ENCODE results near the gene RNF144A.

RNF144A gene

DNA sequence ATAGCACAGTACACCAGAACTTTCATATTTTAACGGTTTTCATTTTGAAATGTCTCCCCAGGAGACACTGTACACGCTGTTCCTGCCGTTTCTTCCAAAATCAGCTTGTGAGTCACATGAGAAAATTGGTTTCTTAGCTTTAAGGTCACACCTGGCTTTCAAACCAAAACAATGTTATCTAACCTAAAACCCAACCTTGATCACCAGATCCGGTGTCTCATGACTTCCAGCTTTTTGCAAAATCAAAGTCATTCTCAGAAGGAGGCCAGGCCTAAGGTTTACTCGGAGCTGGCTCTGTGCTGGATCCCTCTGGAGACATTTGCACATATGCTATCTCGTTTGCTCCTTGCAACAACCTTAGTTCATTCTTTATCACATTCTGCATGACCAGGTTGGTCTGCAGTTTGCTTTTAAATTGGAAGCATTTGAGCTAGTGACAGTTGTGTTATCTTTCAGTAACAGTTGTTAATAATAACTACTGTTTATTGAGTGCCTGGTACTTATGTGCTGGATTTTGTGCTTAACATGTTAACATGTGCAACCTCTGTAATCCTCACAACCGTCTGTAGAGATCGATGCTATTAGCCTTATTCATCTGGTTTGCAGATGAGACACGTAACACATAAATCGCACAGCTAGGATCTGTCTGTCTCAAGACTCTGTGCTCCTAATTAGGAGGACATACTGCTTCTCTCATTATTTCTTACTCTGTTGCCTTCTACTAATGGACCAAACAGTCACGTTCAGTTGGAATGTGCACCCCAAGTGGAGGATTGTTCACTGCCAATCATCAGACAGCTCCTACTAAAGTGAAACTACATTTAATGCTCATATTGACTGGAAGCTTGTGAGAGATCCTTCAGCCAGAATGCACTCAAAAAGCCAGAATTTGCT, 105.5 kb downstream of the RNF144A start:
- DNase-seq (ENCODE audit: low read depth), result no peak

DNA sequence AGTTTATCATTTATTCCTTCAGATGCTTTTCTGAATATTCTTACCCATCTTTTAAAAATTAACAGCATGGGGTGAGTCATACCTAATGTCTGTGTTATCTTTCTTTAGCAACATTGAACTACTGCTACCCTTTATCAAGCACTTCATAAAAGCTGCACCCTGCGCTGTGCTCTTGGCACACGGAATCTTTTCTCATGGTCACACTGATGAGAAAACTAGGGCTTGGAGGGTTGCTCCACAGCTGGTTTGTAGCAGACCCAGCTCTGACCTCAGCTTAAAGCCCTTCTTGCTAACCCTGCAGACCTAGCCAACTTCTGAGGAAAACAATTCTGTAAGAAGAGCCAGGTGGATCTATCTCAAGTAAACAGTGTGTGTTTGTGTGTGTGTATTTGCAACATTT, 106.3 kb downstream of the RNF144A start:
- DNase-seq (ENCODE audit: low read depth), result no peak

DNA sequence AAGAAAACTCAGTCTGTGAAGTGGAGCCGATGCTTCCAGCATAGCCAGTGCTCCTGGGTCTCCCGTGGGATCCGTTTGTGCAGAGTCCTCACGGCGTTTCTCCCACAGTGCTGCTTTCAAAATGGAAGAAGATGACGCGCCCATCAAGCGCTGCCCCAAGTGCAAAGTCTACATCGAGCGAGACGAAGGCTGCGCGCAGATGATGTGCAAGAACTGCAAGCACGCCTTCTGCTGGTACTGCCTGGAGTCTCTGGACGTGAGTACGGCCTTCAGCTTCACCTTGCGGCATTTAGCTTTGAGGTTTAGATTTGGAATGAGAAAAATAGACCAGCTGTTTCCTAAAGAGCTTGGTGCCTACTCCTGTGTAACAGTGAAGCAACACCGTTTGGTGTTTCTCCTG, 107.0 kb downstream of the RNF144A start:
- no peak for DNase-seq (ENCODE audit: low read depth)

DNA sequence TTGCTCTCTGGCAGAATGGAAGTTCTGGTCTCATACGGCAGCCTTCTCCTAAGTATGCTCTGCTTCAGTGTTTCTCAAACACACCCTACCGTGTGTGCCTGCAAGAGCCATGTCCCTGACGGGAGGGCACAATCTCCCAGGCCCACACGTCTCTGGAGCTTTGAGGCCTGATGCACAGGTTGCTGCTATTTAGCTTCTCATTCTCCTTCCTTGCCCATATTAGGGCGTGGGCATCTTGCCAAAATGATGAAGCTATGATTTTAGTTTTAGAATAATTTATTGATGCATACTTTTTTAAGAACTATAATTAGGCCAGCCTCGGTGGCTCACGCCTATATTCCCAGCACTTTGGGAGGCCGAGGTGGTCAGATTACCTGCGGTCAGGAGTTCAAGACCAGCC, 107.9 kb downstream of the RNF144A start:
- DNase-seq (ENCODE audit: low read depth), result no peak

DNA sequence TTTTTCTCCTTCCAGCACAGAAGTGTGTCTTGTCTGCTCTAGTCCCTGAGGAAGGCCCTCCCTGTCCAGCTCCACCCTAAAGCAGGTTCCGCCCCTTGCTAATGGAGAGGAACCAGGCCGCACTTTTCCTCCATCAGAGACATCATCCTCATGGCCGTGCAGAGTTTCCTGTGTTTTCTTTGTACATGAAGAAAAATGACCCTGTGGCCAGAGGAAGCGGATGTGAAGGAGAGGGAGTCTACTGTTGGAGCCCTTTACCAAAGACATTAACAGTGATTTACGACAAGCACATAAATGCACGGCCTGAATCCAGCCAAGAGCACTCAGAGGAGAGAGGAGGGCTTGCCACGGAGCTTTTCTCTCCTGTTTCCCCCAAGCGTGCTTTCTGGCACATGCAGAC, 109.5 kb downstream of the RNF144A start:
- no peak for DNase-seq (ENCODE audit: low read depth)

DNA sequence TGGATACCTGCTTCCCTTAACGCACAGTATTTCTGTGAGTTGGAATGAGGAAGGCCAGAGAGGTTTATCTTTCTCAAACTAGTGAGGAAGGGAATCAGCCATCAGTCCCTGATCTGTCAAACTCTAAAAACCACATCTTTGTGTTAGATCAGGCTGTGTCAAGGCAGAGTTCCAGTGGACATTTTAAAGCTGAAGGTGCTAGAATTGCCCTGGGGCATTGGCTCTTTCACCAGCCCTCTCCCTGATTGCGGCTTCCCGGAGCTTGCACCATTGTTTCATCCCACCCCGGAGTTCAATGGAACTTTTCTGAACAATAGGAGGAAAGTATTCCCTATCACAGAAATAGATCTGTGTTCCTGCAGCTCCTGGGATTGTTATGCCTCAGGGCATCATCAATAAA, 110.2 kb downstream of the RNF144A start:
- no peak for DNase-seq (ENCODE audit: low read depth)

DNA sequence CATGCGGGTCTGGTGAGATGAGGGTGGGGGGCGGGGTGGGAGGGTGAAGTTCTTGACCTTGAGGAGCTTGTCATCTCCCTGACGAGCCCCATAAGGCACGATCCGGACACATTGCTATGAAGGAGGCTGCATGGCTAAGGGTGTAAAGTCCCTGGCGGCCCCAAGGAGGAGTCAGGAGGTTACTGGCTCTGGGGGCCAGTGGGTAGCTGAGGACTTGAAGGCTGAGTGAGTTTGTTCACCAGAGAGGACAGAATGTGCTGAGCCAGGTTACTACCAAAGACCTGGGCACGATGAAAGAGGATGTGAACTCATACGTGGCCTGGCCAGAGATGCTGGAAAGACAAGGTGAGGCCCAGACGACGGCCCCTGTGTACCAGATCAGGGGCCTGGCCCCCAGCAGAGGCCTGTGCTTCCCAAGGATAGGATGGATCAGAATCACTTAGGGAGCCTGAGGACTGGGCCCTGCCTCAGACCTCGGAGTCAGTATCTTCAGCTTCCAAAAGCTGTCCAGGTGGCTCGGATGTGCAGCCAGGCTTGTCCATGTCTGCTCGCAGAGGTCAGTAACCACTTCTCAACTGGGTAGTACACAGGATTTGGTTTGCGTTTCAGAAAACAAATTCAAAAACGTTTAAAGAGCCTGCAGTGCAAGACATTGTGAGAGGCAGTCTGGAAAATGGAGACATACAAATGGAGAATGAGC, 110.9 kb downstream of the RNF144A start:
- DNase-seq (ENCODE audit: low read depth), result no peak

DNA sequence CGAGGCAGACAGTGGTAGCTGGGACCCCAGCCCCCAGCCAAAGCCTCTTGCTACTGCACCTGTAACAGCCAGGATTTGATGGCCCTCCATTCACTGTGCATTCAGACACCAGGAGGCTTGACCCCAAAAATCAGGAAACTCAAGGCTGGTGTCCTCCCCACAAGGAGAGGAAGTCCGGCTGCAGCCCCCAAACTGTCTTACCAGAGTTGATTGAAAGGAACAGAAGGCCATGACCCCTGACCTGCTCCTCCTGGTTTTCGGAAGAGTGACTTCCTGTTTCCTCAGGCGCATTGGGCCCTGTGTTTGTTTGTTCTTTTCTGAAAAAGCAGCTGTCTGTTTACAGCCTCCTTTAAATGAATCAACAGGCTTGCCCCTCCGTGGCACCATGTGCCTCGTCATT, 111.6 kb downstream of the RNF144A start:
- DNase-seq (ENCODE audit: low read depth), result no peak

DNA sequence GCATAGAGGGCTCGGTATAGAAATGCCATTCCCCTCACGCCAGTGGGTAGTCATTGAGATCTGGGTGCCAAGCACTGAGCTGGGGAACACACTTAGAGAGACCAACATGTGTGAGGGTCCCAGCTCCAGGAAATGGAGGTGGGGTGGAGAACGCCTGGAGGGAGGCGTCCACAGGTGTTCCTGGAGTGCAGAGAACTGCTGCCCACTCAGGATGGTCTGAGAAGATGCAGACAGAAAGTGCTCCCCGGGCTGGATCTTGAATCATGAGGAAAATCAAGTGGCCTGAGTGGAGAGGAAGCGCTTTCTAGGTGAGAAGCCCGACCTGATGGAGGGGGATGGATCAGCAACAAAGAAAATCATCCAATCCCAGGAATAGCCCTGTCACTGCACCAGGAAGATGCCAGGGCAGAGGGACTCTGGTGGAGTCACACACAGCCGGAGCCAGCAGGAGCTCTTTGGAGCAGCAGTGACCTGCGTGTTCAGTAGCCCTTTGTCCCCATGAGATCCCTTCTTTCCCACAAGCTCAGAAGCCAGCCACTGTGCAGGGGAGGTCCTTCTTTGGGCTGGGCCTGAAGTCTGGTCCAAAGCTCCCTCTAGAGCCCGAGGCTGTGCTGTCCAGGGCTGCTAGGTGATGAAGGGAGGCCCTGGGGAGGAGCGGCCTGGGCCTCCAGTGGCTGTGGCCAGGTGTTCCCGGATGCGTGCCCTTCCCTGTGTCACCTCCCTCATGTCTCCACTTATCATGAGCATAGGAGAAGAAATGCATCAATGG, 112.3 kb downstream of the RNF144A start:
- no peak for DNase-seq (ENCODE audit: low read depth)

DNA sequence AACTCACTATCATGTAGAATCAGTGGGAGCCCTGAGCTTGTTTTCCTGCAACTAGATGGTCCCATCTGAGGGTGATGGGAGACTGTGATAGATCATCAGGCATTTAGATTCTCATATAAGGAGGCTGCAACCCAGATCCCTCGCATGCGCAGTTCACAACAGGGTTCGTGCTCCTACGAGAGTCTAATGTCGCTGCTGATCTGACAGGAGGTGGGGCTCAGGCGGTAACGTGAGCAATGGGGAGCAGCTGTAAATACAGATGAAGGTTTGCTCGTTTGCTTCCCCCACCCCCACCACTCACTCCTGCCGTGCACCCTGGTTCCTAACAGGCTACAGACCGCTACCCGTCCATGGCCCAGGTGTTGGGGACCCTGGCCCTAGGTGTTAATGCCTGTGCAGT, 113.6 kb downstream of the RNF144A start:
- DNase-seq (ENCODE audit: low read depth), result no peak

DNA sequence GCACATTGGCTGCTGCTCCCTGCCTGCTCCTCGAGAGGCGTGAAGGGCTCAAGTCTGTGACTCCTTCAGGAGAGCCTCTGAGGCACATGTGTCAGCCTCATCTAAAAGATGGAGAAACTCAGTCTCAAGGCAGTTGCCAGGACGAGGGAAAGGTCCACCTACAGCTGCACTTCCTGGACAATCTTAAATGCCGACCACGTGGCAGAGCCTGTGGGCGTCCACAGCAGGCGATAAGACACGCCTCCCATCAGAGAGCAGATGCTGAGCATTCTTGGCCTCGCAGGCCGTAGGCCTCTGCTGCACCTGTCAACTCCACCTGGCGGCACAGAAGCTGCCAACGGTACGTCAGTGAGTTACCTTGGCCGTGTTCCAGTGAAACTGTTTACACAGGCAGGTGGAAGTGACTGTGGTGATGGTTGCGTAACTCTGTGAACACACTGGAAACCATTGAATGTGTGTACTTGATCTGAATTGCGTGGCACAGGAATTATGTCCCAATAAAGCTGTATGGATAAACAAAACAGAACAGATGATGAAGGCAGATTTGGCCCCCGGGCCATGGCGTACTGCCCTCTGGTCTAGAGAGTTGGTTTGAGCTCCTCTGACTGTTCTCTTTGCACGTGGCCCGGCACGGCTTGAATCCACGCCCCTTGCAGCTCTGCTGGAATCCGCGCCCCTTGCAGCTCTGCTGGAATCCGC, 114.5 kb downstream of the RNF144A start:
- DNase-seq (ENCODE audit: low read depth), result no peak

DNA sequence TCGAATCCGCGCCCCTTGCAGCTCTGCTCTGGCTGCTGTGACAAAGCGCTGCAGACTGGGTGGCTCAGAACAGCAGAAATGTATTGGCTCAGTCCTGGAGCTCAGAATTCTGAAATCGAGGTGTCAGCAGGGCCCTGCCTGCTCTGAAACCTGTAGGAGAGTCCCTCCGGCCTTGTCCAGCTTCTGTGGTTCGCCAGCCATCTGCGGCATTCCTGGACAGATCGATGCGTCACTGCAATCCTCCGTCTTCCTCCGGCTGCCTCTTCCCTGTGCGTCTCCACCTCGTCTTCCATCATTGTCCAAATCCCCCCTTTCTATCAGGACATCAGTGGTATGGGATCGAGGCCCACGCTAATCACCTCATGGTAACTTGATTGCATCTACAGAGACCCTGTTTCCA, 115.2 kb downstream of the RNF144A start:
- no peak for DNase-seq (ENCODE audit: low read depth)

DNA sequence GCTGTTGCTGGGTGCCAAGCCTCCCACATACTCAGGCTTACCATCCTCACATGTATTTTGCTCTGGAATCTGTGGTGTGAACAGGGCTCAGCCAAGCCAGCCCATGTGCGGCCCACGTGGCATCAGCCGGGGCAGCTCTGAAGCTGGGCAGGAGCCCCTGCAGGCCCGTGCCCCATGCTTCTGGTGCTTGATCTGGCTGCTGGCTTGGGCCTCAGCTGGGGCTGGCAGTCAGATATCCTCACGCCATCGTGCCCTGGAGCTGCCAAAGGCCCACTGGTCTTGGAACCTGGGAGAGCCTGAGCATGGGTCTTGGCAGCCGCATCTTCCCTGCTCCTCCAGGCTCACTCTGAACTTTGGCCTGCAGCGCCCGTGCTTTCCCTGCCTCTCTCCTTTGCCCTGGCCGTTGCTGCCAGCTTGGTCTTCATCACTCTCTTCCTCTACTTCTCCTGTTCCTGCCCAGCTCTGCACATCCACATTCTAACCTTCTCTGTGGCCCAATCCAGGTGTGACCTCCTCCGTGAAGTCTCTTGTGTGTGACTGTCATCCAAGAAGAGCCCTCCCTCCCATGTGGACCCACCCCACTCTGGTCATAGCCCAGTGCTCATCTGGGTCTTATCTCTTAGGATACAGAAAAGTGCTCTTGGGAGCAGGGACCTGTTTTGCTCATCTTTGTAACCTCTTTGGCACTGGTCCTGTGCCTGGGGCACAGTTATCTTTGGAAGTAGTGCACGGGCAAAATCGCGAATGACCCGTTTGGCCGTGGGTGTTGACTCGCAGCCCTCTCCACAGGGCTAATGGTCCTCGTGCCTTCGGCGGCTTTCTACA, 116.1 kb downstream of the RNF144A start:
- no peak for DNase-seq (ENCODE audit: low read depth)

DNA sequence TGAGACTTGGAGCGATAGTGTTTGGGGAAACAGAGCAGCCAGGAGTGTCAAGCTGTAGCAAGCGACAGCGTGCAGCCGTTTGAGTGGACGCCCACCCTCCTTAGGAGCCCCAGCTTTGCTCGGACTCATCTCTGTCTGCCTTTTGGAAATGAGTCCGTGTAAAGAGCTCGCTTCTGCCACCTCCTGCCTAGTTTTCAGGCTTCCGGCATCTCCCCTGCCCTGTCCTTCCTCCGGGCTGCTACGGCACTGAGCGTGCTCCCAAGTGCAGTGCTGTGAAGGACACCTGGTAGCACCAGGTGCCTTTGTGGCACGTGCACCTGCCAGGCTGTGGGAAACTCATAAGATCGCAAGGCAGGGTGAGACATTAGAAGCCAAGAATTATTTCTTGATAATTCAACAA, 117.1 kb downstream of the RNF144A start:
- no peak for DNase-seq (ENCODE audit: low read depth)

DNA sequence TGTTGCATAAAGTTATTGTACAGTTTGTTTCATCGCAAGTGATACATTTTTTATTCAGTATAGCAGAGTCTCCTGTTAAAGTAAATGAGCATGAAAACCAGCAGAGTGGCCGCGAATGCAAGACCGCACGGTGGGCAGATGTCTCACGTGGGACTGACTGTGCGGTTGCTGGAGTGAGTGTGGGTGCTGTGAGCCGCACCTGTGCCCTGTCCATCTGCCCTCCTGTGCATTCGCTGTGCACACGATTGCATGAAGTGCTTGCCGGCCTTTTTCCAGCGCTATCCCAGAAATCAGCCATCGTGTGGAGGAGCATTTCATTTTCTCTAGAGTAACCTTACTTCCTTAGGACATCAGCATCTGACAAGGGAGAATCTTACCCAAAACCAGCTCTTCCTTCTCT, 118.7 kb downstream of the RNF144A start:
- DNase-seq (ENCODE audit: low read depth), result no peak

DNA sequence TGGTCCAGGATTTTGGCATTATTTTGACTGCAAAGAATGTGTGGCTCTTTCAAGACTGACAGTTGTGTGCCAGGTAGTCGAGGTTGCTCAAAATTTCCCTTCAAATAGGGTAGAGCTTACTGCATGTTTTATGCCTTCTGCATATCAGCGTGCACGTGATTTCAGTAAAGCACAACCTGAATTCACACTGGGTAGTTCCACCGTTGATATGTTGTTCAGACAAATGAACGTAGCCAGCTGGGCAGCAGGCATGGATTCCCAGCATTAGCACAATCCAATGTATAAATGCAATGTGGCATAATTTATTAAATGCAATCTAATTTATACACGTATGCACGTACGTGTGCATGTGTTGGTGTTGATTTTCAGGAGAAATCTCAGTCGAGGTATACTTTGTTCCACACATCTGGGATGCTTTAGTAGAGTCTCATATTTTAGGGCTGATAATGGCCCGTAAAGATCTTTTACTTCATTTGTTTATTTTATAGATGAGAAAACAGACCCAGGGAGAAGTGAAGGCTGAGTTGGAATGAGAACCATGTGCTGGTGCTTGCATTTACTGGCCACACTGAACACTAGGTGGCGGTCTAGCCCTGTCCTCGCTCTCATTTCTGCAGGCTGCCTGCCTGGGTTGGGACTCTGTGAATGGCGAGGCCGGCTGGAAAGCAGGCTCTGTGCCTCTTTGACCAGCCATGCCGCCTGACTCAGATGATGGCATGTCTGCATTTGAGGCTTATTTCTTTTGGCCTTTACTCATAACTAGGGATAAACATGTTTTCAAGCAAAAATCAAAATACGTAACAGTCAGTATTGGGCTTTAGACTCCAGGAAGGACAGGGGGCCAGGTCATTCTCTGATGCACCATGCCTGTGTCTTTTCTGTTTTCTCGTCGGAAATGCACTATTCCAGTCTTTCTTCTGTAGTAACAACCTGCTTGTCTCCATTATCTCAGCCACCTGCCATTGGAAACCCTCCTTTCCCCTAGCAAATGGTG, 120.4 kb downstream of the RNF144A start:
- no peak for DNase-seq (ENCODE audit: low read depth)

DNA sequence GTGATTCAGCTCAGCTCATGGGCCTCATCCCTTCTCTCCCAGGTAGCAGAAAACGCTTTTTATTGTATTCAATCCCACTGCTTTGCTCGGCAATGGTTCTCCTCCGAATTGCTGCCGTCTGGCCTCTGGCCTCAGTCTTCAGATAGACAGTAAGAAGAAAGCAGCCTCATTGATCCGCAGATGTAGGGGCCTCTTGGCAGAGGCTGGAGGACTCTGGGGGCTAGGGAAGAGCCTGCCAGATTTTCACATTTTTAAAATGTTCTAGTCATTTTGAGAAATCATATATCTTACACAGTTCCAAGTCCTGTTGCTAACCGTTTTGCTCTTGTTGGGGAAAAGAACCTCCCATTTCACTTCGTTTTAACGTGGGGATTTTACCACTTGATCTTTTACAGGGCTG, 123.3 kb downstream of the RNF144A start:
- no peak for DNase-seq (ENCODE audit: low read depth)

DNA sequence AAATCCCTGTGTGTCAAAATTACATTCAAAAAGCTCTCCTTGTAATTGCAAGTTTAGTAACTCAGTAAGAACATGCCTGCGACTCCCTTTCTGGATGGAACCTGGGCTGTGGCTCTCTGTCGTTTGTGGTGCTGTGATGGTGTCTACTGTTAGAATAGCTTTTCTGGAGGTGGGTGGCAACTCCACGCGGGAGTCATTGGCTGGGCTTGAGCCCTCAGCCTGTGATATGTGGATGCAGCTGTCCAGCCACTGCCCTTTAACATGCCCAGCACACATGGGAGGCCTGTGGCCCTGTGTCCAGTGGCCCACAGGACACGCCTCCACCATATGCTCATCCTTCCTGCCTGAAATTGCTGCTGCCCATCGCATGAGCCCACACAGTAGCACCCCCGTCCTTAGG, 124.2 kb downstream of the RNF144A start:
- DNase-seq (ENCODE audit: low read depth), result no peak

DNA sequence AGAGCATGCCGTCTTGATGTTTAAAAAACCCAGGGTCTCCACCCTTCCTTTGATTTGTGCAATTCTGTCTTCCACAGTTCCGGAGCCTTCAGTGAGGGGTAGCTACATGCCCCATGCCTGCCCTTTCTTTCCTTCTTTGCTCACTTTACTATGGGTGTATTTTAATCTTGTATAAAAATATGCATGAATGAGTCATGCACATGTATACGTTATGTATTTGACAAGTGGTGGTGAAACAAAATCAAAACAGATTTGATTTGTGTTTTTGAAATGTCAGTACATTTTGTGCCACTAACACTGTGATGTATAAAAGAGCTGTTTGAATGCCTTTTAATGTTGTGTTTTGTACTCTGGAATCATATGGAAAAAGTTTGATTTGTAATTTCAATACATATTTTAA, 126.5 kb downstream of the RNF144A start:
- DNase-seq (ENCODE audit: low read depth), result no peak
